OCI-LY3 (cell line): ENCODE measurements around the gene PXDN.

Experiments used
- EZH2phosphoT487 ChIP-seq: fragments of 200-600 bp; shearing (Covaris generic); IDR thresholded peaks from 2 replicates; pipeline ENCODE4 v1.6.1; 2018; ENCODE audit warnings: antibody characterized with exemption, mixed run types, low read depth
- TF ChIP-seq, protein P1 (sequence below): fragments of 200-600, 300-600 bp; sonication (generic); IDR thresholded peaks from 2 replicates; pipeline ENCODE4 v1.5.1; 2014; ENCODE audit warnings: antibody characterized with exemption, low read length, low read depth

DNA sequence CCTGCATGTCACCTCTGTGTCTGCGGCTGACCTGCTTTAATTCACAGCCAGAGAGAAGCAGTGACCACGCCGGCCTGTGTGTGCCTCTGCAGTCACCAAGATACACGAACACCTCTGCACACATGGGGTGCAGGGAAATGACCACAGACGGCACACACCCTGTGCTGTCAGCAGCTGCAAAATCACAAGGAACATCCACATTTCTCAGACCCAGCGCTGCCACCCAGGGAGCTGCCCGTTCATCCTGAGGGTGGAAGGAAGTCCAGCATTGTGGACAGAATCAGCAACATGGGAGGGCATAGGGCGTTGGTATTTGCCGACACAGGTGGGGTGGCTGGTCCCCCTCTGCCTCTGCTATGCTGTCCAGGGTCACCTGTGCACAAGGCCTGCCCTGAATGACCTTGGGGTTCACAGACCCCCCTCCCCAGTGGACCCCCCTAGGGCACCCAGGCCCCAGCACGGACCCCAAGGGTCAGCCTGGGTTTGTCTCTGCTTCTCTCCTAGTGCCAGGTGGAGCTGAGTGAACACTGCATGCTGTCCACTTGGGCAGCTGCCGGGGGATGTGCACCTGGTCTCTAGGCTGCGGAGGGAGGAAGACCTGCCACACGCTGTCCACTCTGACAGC lies 107.4 kb downstream of the PXDN start:
- TF ChIP-seq, protein P1, sequence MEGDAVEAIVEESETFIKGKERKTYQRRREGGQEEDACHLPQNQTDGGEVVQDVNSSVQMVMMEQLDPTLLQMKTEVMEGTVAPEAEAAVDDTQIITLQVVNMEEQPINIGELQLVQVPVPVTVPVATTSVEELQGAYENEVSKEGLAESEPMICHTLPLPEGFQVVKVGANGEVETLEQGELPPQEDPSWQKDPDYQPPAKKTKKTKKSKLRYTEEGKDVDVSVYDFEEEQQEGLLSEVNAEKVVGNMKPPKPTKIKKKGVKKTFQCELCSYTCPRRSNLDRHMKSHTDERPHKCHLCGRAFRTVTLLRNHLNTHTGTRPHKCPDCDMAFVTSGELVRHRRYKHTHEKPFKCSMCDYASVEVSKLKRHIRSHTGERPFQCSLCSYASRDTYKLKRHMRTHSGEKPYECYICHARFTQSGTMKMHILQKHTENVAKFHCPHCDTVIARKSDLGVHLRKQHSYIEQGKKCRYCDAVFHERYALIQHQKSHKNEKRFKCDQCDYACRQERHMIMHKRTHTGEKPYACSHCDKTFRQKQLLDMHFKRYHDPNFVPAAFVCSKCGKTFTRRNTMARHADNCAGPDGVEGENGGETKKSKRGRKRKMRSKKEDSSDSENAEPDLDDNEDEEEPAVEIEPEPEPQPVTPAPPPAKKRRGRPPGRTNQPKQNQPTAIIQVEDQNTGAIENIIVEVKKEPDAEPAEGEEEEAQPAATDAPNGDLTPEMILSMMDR, result no peak
- no peak for TF ChIP-seq EZH2phosphoT487
